Measurements from ENCODE around the gene MAN2C1. TPM values are rescaled to one million over a fixed set of nuclear protein-coding genes. Genes with fewer than 3 reads are reported as not detected.
A peak's percentile ranks its signal among the peaks of the same experiment; 100 is the strongest.
"Not testable (repeated sequence)": the region's sequence is repeated elsewhere in the genome, so short reads cannot be mapped to it uniquely, and the experiment has no call there.

MAN2C1 gene
- polyA plus RNA-seq (ENCODE audit: insufficient read length): 113 TPM

DNA sequence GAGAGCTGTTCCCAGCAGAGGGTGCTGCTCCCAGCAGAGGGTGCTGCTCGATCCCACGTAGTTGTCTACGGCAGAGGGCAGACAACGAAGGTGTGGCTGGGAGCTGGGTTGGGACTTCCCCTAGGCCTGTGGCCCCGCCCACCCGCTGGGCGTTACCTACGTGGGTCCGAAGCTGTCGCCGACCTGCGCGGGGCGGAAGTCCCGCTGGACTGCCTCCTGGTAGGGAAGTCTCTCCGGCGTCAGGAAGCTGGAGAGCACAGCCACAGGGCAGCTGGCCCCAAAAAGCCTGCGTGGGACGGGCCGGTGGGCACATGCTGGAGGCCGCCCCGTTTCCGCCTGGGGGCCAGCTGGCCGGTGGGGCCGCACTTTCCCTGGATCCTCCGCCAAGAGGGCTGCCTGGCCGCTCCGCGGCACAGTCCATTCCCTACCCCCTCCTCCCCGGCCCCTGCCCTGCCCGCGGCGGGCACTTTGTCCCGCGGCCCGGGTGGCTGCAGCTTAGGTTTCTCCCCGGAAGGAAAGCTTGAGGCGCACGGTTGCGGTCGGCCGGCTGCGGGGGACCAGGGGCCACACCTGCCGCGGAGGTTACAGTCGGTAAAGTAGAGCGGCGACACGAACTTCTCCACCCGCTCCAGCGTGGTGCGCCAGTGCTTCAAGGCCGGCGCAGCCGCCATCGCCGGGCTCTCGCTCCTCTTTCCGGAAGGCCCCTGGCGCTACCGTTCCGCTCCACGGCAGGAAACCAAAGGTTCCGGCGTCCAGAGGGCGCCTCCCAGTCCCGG is at the start of gene MAN2C1:
Gene MAN2C1 (minus strand): TSS at position 695 of the 776 bp plus-strand sequence. CDS start 24 bp downstream, at position 671.
- DNase-seq: peak; percentile 94

DNA sequence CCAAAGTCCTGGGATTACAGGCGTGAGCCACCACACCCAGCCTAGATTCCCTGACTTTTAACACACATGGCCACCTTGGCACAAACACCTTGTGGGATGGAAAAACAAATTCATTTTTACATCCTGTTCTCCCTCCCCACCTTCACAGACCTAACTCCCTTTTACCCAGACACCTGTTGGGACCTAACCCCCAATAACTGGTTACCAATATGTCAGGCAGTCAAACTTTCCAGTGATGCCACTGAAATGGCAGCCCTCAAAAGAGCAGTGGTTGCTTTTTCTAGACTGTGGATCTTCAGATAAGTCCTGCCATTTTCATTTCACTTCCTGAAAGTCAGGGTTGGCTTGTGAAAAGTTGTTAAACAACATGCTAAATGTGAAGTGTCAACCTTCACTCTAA is 48.2 kb upstream of the MAN2C1 start:
- DNase-seq: no peak

DNA sequence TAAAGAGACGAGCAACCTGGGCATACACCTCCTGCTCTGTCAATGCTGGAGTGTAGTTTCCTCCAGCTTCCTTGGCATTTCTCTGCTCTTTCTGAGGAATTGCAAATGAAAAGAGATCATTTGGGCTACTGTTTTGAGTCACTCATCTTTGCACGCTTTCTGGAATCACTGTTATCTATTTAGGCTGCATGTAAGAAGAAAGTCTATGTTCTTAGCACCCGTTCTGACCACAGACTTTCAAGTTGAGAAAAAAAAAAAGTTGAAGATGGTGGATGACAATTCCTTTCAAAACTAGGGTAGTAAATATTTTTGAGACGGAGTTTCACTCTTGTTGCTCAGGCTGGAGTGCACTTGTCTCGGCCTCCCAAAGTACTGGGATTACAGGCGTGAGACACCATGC is 41.8 kb upstream of the MAN2C1 start:
- DNase-seq: no peak

DNA sequence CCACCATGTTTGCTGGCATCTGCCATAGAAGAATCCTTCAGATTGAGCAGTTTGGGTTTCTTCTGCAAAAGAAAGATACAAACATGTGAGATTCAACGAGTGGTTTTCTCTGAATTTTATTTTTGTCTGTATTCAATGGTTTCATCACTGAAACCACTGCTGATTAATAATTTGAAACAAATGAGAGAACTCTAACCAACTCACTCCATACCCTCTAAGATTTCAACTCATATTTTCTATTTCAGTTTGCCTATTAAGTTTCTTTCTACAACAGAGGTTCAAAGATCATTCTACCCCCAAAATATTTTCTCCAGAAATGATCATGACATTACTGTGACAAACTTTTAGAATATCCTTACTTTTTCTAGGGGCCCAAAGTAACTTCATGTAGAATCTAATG is 38.7 kb upstream of the MAN2C1 start:
- DNase-seq: no peak

DNA sequence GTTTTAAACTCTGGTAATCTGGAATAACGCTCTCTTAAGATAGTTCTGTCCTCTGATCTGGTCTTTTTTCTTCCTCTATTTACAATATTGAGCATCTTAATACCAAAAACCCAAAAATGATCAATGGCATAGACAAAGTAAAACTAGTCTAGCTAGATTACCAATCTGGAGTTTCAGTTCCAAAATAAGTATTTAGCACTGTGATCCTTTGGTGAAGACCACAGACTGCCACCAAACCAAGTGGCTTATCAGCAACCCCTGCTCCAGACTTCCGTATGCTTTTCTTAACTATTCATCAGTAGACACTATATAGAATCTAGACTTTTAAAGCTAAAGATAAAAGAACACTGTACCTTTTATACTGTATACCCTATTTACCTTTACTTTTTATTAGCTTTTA is 35.5 kb upstream of the MAN2C1 start:
- DNase-seq: no peak

DNA sequence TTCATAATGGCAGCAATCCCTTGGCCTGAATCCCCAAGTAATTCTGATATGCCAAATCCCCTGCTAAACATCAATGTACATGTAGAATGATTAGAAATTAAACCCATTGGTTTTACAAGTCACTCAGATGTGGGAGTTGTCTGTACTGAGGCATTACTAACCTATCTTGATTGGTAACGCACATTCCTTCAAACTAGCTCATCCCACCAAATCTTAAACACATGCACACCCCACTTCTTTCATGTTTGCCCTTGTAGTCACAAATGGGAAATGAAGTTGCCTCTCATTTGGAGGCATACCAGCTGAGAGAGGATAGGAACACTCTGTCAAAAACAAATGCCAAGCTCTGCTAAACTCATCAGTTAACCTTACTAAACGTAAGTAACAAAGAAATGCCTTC is 29.1 kb upstream of the MAN2C1 start:
- DNase-seq: no peak

DNA sequence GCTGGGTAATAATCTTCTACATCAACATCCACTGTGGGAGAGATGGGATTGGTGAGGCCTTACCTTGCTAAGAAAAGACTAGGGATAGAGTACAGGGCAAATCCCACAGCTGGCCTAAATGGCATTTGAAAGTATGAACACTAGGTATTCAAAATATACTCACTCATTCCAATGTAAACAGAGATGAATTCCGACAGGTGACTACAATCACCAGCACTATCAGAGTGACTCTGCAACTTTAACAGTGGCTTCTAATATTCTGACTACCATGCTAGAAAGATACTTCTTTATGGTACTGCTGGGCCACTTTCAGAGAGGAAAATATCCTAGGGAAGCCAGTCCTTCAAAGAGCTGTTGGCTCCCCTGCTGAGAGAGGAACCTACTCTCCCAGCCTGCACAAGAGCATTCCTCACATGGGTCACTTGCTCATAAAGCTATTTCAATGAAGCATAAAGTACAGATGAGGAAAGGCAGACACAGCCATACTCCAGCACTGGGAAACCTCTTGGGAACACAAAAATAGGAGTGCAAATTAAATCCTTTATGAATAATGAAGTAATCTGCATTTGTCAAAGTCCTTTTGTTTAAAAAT is 21.5 kb upstream of the MAN2C1 start:
- DNase-seq: no peak

DNA sequence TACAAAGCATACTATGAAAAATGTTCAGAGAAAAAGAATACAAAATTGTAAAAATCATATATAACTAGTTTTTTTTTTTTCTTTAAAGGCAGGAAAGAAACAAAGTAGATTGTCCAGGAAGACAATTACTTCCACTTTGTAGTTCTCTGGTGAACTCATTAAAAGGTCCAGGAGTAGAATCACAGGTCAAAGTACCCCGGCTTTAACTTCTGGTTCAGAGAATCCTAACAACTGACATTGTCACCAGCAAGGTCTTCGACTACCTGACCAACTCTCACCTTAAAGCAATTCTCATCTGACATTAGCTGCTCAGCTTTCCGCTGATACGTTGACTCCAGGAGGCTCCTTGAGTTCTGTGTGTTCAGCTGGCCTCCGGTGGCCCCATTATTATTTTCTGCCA is 15.6 kb upstream of the MAN2C1 start:
- not testable (repeated sequence) for DNase-seq

DNA sequence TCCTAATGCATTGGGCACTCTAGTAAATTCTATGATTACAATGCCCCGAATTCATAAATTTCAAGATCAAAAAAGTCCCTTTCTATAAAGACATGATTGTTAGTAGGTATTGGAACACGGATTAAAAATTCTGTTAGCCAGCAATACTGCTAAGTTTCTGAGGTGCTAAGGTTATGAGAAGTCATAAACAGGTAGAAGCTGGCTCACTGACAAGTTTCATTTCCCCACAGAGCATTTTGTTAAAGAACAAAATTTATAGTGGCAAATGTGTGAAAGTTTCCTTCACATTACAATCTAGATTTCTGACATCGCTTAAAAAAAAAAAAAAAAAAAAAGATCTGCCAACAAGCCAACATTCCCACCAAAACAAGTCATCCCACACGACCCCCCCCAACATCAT is 12.4 kb upstream of the MAN2C1 start:
- DNase-seq: no peak

DNA sequence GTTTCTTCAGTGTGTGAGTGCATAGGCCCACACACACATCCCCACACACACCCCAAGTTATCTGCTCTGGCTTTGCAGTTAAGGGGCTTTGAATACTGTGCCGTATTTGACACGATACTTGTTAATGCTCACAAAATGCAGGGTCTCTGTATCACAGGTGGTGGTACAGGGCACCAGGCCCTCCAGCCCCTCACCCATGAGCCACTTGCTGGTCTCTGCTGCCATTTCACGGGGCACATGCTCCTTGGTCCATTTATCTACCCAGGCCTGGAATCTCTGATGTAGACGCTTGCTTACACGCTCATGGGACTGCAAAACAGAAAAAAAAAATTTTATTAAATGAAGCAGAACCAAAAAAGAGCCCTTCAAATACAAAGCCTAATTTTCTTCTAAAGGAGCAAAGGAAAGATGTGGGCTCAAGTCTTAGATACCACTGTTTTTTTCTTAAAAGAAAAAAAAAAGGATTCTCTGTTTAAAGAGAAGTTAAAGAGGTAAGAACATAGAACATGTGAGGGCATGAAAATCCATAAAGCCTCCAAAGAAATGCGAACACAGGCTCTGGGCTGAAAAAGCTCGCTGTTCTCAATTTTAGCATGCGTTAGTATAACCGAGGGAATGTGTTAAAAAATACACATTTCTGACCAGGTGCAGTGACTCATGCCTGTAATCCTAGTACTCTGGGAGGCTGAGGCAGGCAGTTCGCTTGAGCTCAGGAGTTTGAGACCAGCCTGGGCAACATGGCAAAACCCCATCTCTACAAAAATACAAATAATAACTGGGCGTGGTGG is 3.7 kb upstream of the MAN2C1 start:
- DNase-seq: no peak

DNA sequence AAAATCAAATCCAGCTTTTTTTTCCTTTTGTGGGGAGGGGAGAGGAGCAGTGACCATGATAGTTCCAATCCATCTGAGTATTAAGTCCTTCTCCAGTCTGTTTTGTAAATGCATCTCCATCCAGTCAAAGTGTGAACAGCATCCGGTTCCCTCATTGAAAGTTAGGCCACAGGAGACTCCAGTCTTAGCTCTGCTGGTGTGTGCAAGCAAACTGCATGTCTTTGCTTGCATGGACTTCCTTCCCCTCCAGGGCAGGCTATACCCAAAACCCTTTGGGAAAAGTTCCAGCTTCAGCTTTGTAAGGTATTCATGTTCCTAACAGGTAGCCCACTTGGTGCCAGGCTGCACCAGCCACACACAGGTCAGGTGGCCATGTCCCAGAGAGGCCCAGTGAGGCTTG is 3.1 kb upstream of the MAN2C1 start:
- DNase-seq: no peak

DNA sequence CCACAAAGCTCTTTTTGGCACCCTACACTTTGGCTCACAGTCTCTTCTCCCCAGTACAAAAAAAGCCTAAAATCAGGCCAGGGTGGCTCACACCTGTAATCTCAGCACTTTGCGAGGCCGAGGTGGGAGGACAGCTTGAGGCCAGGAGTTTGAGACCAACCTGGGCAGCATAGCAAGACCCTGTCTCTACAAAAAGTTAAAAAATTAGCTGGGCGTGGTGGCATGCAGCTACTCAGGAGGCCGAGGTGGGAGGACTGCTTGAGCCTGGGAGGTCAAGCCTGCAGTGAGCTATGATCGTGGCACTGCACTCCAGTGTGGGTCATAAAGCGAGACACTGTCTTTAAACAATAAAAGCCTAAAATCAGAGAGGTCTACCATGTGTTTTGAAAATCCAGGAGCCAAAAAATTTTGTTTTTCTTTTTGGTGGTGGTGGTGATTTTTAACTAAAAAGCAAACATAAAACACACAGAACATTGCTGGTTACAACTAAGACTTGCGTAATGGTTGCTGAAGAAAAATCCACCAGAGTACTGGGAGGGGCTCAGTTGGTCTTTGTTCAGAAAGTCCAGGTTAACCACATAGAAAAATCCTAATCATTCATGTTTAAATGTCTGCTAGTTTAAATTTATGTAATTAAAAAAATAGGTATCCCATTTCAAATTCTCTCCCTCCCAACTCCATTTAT is 1.6 kb upstream of the MAN2C1 start:
- DNase-seq: no peak

DNA sequence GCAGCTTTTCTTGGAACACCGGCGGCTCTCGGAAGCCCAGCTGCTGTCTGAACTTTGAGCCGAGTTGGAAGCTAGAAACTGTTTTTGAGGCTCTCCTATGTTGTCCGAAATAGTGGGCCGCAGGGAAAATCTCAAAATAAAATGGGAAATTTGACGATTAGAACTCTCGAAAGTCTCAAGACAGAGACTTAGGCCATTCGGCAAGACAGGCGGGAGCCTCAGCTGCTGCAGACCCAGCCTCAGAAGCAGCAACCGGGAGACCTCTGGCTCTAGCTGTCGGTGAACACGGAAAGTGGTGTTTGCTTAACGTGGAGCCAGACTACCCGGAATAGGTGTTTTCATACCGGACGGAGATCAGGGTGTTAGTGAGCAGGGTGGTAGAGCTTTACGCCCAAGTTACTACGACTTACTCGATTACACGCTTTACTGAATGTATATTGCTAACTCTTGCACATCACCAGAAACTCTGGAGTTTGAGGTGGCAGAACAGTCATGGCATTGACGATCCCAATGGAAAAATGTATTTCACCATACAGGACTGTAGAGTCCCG is 357 bp upstream of the MAN2C1 start:
- DNase-seq: no peak

DNA sequence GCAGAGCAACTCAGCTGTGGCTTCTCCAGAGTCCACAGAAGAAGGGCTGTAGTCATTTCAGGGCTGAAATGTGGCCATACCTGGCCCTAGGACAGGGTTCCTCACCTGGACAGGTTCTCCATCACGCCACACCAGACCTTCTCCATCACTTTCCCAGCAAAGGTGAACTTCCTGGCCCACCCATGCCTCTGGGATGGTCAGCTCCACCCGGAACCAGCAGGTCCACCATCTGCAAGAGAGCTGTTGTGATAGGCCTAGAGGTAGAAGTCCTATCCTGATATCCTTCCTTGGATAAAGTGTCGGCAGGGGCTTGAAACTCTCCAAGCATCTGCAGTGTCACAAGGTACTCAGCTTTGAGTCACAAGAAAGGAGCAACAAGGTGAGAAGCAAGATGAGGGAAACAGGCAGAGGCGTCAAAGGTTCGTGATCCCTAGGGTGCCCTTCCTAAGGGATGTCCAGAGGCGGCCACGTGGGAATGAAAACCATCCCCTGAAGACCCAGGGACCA is 948 bp downstream of the MAN2C1 start:
- DNase-seq: no peak

DNA sequence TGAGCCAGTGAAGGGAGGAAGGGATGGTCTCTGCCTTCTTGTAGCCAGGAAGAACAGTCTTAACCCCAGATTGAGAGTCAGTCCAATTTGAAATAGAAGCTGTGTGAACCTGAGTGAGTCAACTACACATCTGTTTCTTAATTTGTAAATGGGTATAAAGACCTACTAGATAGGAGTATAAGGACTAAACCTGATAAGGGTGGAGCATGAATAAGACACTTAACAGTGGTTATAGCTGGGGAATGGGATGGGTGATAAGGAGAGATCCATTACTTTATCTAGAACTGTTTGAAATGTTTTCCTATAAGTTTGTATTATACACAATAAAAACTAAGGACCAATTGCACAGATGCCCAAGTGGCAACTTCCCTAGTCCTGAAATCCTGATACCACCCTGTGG is 1.4 kb downstream of the MAN2C1 start:
- no peak for DNase-seq

DNA sequence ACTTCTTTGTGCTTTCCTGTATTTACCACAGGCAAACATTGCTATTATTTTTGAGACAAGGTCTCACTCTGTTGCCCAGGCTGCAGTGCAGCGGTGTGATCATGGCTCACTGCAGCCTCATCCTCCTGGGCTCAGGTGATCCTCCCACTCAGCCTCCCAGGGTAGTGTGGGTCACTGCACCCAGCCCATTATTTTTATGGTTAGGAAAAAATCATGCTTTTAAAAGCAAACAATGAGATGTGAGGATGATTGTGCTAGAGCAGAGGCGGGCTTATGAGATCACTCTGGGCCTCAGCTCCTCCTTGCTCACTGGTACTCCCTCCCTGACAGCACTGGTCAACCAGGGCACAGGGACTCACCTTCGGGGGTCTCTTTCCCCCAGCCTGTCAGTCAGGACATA is 2.2 kb downstream of the MAN2C1 start:
- DNase-seq: no peak

DNA sequence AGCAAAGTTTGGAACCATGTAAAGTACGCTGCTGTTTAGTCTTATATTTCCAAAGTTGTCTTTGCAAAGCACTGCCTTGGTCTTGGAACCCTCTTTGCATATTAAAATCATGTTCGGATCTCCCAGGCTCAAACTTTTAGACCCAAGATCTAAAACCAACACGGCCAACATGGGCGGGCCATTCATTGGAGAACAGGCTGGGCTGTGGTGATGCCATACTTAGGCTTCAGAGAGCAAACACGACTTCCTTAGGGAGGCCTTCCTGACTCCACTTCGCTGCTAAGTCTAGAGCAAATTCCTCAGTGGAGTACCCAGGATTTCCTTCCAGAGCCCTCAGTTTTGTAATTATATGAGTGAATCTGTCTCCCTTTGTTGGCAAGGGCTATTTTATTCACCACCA is 3.5 kb downstream of the MAN2C1 start:
- no peak for DNase-seq

DNA sequence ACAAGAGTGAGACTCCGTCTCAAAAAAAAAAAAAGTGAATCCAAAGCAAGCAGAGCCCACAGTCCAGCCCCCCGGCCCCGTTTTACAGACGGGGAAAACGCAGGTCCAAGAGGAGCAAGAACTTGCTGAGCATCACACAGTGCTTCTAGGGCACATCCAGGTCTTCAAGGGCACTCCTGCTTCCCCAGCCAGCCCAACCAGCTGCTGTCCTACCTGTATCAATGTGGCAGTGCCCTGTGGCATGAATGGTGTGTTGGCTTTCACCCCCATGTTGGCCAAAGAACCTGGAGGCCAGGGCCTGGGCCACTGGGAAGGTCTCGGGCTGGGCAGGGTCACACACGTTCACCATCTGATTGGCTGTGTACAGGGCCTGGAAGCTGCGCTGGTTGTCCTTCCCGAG is 4.6 kb downstream of the MAN2C1 start:
- no peak for DNase-seq

DNA sequence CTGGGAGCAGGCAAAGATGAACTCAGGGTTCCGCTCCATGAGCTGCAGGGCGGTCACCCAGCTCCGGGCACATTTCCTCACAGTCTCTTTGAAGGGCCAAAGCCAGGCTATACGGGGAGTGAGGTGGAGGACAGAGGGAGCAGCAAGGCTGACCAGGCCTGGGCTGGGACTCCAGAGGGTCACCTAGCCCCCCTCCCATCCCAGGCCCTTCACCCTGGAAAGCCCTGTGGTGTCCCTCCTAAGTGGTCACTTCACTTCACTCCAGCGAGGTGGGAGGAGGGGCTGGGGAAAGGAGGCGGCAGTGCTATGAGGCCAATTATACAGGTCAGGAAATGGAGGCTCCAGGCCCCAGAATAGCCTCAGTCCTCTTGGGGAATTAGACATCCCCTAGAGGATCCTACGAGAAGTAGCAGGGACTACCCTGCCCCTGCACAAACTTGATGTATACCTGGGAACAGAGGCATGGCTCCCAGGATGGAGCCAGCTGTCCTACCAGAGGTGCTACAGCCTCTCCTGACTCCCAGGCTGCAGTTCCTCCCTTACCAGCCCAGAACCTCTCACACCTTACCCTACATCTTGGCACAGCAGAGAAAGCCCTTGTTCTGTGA is 5.7 kb downstream of the MAN2C1 start:
- DNase-seq: no peak

DNA sequence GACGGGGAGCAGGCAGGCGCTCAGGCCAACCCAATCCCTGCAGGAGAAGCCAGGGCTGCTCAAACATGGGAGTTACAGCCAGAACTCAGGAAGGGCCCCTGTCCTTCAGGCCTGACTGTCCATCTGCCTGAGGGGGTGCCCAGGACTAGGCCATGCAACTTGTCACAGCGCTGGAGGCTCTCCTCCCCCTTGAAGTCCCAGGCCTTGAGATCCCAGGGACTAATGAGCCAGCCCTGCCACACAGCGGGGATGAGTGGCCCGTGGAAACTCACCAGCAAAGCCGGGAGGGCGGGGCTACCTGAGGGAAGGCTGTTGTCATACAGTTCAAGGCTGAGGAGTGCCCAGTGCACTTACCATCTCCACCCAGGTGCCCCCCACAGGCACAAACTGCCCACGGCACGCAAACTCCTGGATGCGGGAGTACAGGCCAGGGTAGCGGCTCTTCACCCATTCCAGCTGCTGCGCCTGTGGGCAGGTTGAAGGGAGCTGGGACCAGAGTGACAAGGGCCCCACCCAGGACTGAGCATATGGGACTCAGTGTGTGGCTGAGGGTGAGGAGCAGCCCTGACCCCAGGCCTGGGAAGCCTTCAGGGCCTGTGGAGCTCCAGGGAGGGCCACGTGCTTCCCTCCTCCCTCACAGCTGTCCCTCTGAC is 6.3 kb downstream of the MAN2C1 start:
- no peak for DNase-seq

DNA sequence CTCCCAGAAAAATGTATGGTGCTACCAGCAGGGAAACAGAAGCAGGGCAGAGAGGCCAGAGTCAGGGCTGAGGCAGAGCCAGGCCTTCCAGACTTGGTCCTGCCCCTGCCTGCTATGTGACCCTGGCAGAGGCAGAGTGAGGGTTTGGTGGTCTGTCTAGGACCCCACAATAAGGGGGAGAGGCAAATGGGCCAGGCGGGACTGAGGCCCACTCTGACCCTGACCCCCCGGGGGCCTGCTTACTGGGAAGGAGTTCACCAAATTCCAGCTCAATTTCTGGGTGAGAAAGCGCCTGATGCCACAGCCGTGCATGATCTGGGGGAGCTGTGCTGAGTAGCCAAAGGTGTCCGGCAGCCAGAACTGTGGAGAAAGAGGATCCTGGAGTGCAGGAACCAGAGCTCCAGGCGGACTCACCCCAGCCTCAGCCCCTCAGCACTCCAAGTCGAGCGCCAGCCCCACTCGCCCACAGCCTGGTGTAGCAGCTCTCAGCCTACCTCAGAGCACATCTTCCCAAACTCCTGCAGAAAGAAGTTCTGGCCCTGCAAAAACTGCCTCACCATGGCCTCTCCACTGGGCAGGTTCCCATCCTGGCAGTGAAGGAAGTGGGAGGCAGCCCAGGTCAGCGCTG is 6.9 kb downstream of the MAN2C1 start:
- no peak for DNase-seq

All from hindlimb muscle (tissue), 1 donor.